Astrocyte of the cerebellum (primary cell): ENCODE measurements around the gene GOLGA8K.
"Not testable (repeated sequence)": the region's sequence is repeated elsewhere in the genome, so short reads cannot be mapped to it uniquely, and the experiment has no call there.

Experiments used
- DNase-seq: peaks from one replicate; pipeline ENCODE4 v3.0.0-alpha.2; 2011; ENCODE audit warnings: low read depth
- H3K4me3 ChIP-seq: 2 replicates; pipeline ENCODE4 v1.5.1; 2011; ENCODE audit warnings: mild to moderate bottlenecking, low read depth, low read length, moderate library complexity
- in situ Hi-C: cut with HindIII; loops from 2 replicates; pipeline ENCODE4 v1.10.0; 2017; ENCODE audit warnings: low sequenced_read_pairs

Gene GOLGA8K

GRCh38 chr15:32365955-32366354 lies 37.1 kb downstream of the GOLGA8K start:
- DNase-seq, in situ Hi-C loops, H3K4me3 ChIP-seq: not testable (repeated sequence)

- DNase-seq, in situ Hi-C loops: not testable (repeated sequence)
Measured at GRCh38 chr15:32364944-32365343, 38.1 kb downstream of the GOLGA8K start.

GRCh38 chr15:32363449-32363848 lies 39.6 kb downstream of the GOLGA8K start:
- DNase-seq, H3K4me3 ChIP-seq, in situ Hi-C loops: not testable (repeated sequence)

More at GRCh38 chr15:32364944-32365343, 38.1 kb downstream of the GOLGA8K start:
- H3K4me3 ChIP-seq, result not testable (repeated sequence)

- H3K4me3 ChIP-seq, DNase-seq, in situ Hi-C loops: not testable (repeated sequence)
Measured at GRCh38 chr15:32361662-32362061, 41.4 kb downstream of the GOLGA8K start.

GRCh38 chr15:32358462-32358861 lies 44.6 kb downstream of the GOLGA8K start:
- DNase-seq, H3K4me3 ChIP-seq, in situ Hi-C loops: not testable (repeated sequence)

GRCh38 chr15:32356909-32357308 lies 46.2 kb downstream of the GOLGA8K start:
- in situ Hi-C loops, DNase-seq, H3K4me3 ChIP-seq: not testable (repeated sequence)

GRCh38 chr15:32352748-32353147 lies 50.3 kb downstream of the GOLGA8K start:
- in situ Hi-C loops, DNase-seq, H3K4me3 ChIP-seq: not testable (repeated sequence)

- DNase-seq, H3K4me3 ChIP-seq, in situ Hi-C loops: not testable (repeated sequence)
Measured at GRCh38 chr15:32350563-32351220, 52.4 kb downstream of the GOLGA8K start.

GRCh38 chr15:32347037-32347436 lies 56.1 kb downstream of the GOLGA8K start:
- DNase-seq, in situ Hi-C loops, H3K4me3 ChIP-seq: not testable (repeated sequence)

- DNase-seq, H3K4me3 ChIP-seq, in situ Hi-C loops: not testable (repeated sequence)
Measured at GRCh38 chr15:32345978-32346547, 57.0 kb downstream of the GOLGA8K start.

GRCh38 chr15:32343921-32344320 lies 59.2 kb downstream of the GOLGA8K start:
- in situ Hi-C loops, H3K4me3 ChIP-seq: not testable (repeated sequence)

More at GRCh38 chr15:32343921-32344320, 59.2 kb downstream of the GOLGA8K start:
- not testable (repeated sequence) for DNase-seq
